ENCODE results near the gene OR51B2.
"Not testable (repeated sequence)": the region's sequence is repeated elsewhere in the genome, so short reads cannot be mapped to it uniquely, and the experiment has no call there.

OR51B2 gene

GRCh38 chr11:5348551-5349194 is 24.6 kb upstream of the OR51B2 start:
- no peak for TF ChIP-seq TAF1 (IDR thresholded peaks at IDR 0.05; ENCODE audit: borderline replicate concordance, low read depth, low read length)
- TF ChIP-seq POLR2A (IDR thresholded peaks at IDR 0.05; ENCODE audit: low read depth, low read length): no peak
- TF ChIP-seq POLR2AphosphoS5 (IDR thresholded peaks at IDR 0.05; ENCODE audit: low read depth, low read length): no peak
- FAIRE-seq: no peak
- no peak for DNase-seq (ENCODE audit: insufficient read length)

GRCh38 chr11:5345831-5346230 is 21.7 kb upstream of the OR51B2 start:
- no peak for TF ChIP-seq POLR2AphosphoS5 (IDR thresholded peaks at IDR 0.05; ENCODE audit: low read depth, low read length)
- TF ChIP-seq POLR2A (IDR thresholded peaks at IDR 0.05; ENCODE audit: low read depth, low read length): no peak
- TF ChIP-seq TAF1 (IDR thresholded peaks at IDR 0.05; ENCODE audit: borderline replicate concordance, low read depth, low read length): no peak
- no peak for FAIRE-seq
- no peak for DNase-seq (ENCODE audit: insufficient read length)

GRCh38 chr11:5343474-5344335 is 19.6 kb upstream of the OR51B2 start, which contains the start of gene OR51B5:
Gene OR51B5 (minus strand): TSS chr11:5343524. CDS start chr11:5343524, 0 bp downstream.
- FAIRE-seq (no peak), DNase-seq (ENCODE audit: insufficient read length) (no peak)
- TF ChIP-seq TAF1 (IDR thresholded peaks at IDR 0.05; ENCODE audit: borderline replicate concordance, low read depth, low read length) (no peak), POLR2A (IDR thresholded peaks at IDR 0.05; ENCODE audit: low read depth, low read length) (no peak), POLR2AphosphoS5 (IDR thresholded peaks at IDR 0.05; ENCODE audit: low read depth, low read length) (no peak)

- TF ChIP-seq TAF1 (IDR thresholded peaks at IDR 0.05; ENCODE audit: borderline replicate concordance, low read depth, low read length): no peak
- no peak for TF ChIP-seq POLR2A (IDR thresholded peaks at IDR 0.05; ENCODE audit: low read depth, low read length)
- TF ChIP-seq POLR2AphosphoS5 (IDR thresholded peaks at IDR 0.05; ENCODE audit: low read depth, low read length): no peak
- DNase-seq (ENCODE audit: insufficient read length): no peak
Observed at GRCh38 chr11:5339771-5340322, 15.8 kb upstream of the OR51B2 start.

GRCh38 chr11:5337253-5337652 is 13.2 kb upstream of the OR51B2 start:
- DNase-seq (ENCODE audit: insufficient read length); FAIRE-seq: not testable (repeated sequence)

More at GRCh38 chr11:5339771-5340322, 15.8 kb upstream of the OR51B2 start:
- no peak for FAIRE-seq

GRCh38 chr11:5336331-5336730 is 12.2 kb upstream of the OR51B2 start:
- FAIRE-seq: no peak
- no peak for DNase-seq (ENCODE audit: insufficient read length)
- TF ChIP-seq POLR2A (IDR thresholded peaks at IDR 0.05; ENCODE audit: low read depth, low read length) (no peak), TAF1 (IDR thresholded peaks at IDR 0.05; ENCODE audit: borderline replicate concordance, low read depth, low read length) (no peak), POLR2AphosphoS5 (IDR thresholded peaks at IDR 0.05; ENCODE audit: low read depth, low read length) (no peak)

GRCh38 chr11:5335170-5335569 is 11.1 kb upstream of the OR51B2 start:
- DNase-seq (ENCODE audit: insufficient read length) (no peak), FAIRE-seq (no peak)
- no peak for TF ChIP-seq POLR2AphosphoS5 (IDR thresholded peaks at IDR 0.05; ENCODE audit: low read depth, low read length)
- TF ChIP-seq POLR2A (IDR thresholded peaks at IDR 0.05; ENCODE audit: low read depth, low read length): no peak
- no peak for TF ChIP-seq TAF1 (IDR thresholded peaks at IDR 0.05; ENCODE audit: borderline replicate concordance, low read depth, low read length)

- DNase-seq (ENCODE audit: insufficient read length): no peak
- FAIRE-seq: no peak
- TF ChIP-seq TAF1 (IDR thresholded peaks at IDR 0.05; ENCODE audit: borderline replicate concordance, low read depth, low read length) (no peak), POLR2A (IDR thresholded peaks at IDR 0.05; ENCODE audit: low read depth, low read length) (no peak), POLR2AphosphoS5 (IDR thresholded peaks at IDR 0.05; ENCODE audit: low read depth, low read length) (no peak)
Observed at GRCh38 chr11:5317292-5317691, 6.8 kb downstream of the OR51B2 start.

GRCh38 chr11:5313326-5314023 is 10.6 kb downstream of the OR51B2 start:
- DNase-seq (ENCODE audit: insufficient read length); FAIRE-seq: not testable (repeated sequence)

- DNase-seq (ENCODE audit: insufficient read length) (no peak), FAIRE-seq (no peak)
- no peak for TF ChIP-seq POLR2A (IDR thresholded peaks at IDR 0.05; ENCODE audit: low read depth, low read length)
- TF ChIP-seq TAF1 (IDR thresholded peaks at IDR 0.05; ENCODE audit: borderline replicate concordance, low read depth, low read length): no peak
- TF ChIP-seq POLR2AphosphoS5 (IDR thresholded peaks at IDR 0.05; ENCODE audit: low read depth, low read length): no peak
Observed at GRCh38 chr11:5310423-5310822, 13.7 kb downstream of the OR51B2 start.

- no peak for FAIRE-seq
- TF ChIP-seq TAF1 (IDR thresholded peaks at IDR 0.05; ENCODE audit: borderline replicate concordance, low read depth, low read length): no peak
- TF ChIP-seq POLR2A (IDR thresholded peaks at IDR 0.05; ENCODE audit: low read depth, low read length): no peak
- TF ChIP-seq POLR2AphosphoS5 (IDR thresholded peaks at IDR 0.05; ENCODE audit: low read depth, low read length): no peak
- DNase-seq (ENCODE audit: insufficient read length): no peak
Observed at GRCh38 chr11:5307256-5308019, 16.7 kb downstream of the OR51B2 start.
